ENCODE measurements around the gene CCDC33. TPM values are rescaled to one million over a fixed set of nuclear protein-coding genes. Genes with fewer than 3 reads are reported as not detected.

The CCDC33 gene
- total and polyA plus RNA-seq, 2 experiments from 2014 or later, result not detected

- Histone ChIP-seq H3K4me2 (ENCODE audit: unreplicated experiment) (no peak overlapping the region), H3K9me3 (ENCODE audit: low read depth) (no peaks in the 10 kb centered on the region), H3K9ac (no peak overlapping the region), H3F3A (ENCODE audit: insufficient read depth) (no peaks in the 10 kb centered on the region; the same call in 1 of the 2 replicates), H3K27me3 (replicated peaks; ENCODE audit: insufficient read depth) (no peaks in the 10 kb centered on the region), H4K20me1 (ENCODE audit: insufficient read depth) (no peaks in the 10 kb centered on the region), H2AFZ (no peak overlapping the region), H3K4me1 (ENCODE audit: insufficient read depth) (0 out of 2 replicates have a peak, but pooled peaks cover 5% of the 10 kb centered on the region), H3K9me2 (ENCODE audit: insufficient read depth) (no peaks in the 10 kb centered on the region), H3K27ac (no peak overlapping the region), H3K36me3 (ENCODE audit: low read depth) (no peaks in the 10 kb centered on the region), H3K79me2 (ENCODE audit: insufficient read depth) (no peaks in the 10 kb centered on the region), H3K4me3 (no peak overlapping the region)
- no peak for TF ChIP-seq EZH2phosphoT487 (IDR thresholded peaks at IDR 0.05; ENCODE audit: insufficient read depth, low read depth)
- no peak for TF ChIP-seq EZH2 (IDR thresholded peaks at IDR 0.05; ENCODE audit: insufficient read depth, poor library complexity, severe bottlenecking)
- WGBS, 2 experiments (ENCODE audit: low coverage in 1 of 2, low lambda C conversion rate in 2 of 2, missing lambda C conversion rate in 2 of 2), result 88 to 92% methylated on average over 1 of the region's 1 CpG
- no peak for DNase-seq
- in situ Hi-C loops (cut with MboI), result no loop called here
Measured at GRCh38 chr15:74362482-74362881, 126.4 kb downstream of the CCDC33 start.

- no peaks in the 10 kb centered on the region for H3K9me3 ChIP-seq (ENCODE audit: low read depth)
- H3F3A ChIP-seq (ENCODE audit: insufficient read depth), result no peaks in the 10 kb centered on the region; the same call in 1 of the 2 replicates
- DNase-seq, result no peak
- 0 out of 2 replicates have a peak, but pooled peaks cover 5% of the 10 kb centered on the region for H3K4me1 ChIP-seq (ENCODE audit: insufficient read depth)
- H3K36me3 ChIP-seq (ENCODE audit: low read depth), result no peaks in the 10 kb centered on the region
- H3K4me2 ChIP-seq (ENCODE audit: unreplicated experiment), result peak overlapping the region; percentile 80
- H3K79me2 ChIP-seq (ENCODE audit: insufficient read depth), result no peaks in the 10 kb centered on the region
- peak overlapping the region; percentile 75 for H3K4me3 ChIP-seq
- H3K9ac ChIP-seq, result peak overlapping the region; percentile 87
- in situ Hi-C loops (cut with MboI), result no loop called here
- no peaks in the 10 kb centered on the region for H3K27me3 ChIP-seq (replicated peaks; ENCODE audit: insufficient read depth)
- TF ChIP-seq EZH2 (IDR thresholded peaks at IDR 0.05; ENCODE audit: insufficient read depth, poor library complexity, severe bottlenecking) (no peak), EZH2phosphoT487 (IDR thresholded peaks at IDR 0.05; ENCODE audit: insufficient read depth, low read depth) (no peak)
- peak overlapping the region; percentile 98 for H2AFZ ChIP-seq
- no peaks in the 10 kb centered on the region for H3K9me2 ChIP-seq (ENCODE audit: insufficient read depth)
- H3K27ac ChIP-seq, result no peak overlapping the region
- no peaks in the 10 kb centered on the region for H4K20me1 ChIP-seq (ENCODE audit: insufficient read depth)
- WGBS, 2 experiments (ENCODE audit: low coverage in 1 of 2, low lambda C conversion rate in 2 of 2, missing lambda C conversion rate in 2 of 2), result 47 to 73% methylated on average over 7 to 12 of the region's 12 CpGs
Measured at GRCh38 chr15:74364936-74365597, 128.9 kb downstream of the CCDC33 start.

GRCh38 chr15:74365598-74366445 is 129.7 kb downstream of the CCDC33 start:
- Histone ChIP-seq H3K4me1 (ENCODE audit: insufficient read depth) (0 out of 2 replicates have a peak, but pooled peaks cover 3% of the 10 kb centered on the region), H4K20me1 (ENCODE audit: insufficient read depth) (no peaks in the 10 kb centered on the region), H3F3A (ENCODE audit: insufficient read depth) (no peaks in the 10 kb centered on the region; the same call in 1 of the 2 replicates), H3K9me3 (ENCODE audit: low read depth) (no peaks in the 10 kb centered on the region), H3K4me2 (ENCODE audit: unreplicated experiment) (peak overlapping the region; percentile 80), H3K9ac (peak overlapping the region; percentile 87), H3K79me2 (ENCODE audit: insufficient read depth) (no peaks in the 10 kb centered on the region), H3K36me3 (ENCODE audit: low read depth) (no peaks in the 10 kb centered on the region), H3K27me3 (replicated peaks; ENCODE audit: insufficient read depth) (no peaks in the 10 kb centered on the region), H3K4me3 (peak overlapping the region; percentile 75), H3K9me2 (ENCODE audit: insufficient read depth) (no peaks in the 10 kb centered on the region), H2AFZ (peak overlapping the region; percentile 98), H3K27ac (no peak overlapping the region)
- TF ChIP-seq EZH2 (IDR thresholded peaks at IDR 0.05; ENCODE audit: insufficient read depth, poor library complexity, severe bottlenecking) (no peak), EZH2phosphoT487 (IDR thresholded peaks at IDR 0.05; ENCODE audit: insufficient read depth, low read depth) (no peak)
- DNase-seq, result peak; percentile 88
- WGBS, 2 experiments (ENCODE audit: low coverage in 1 of 2, low lambda C conversion rate in 2 of 2, missing lambda C conversion rate in 2 of 2), result 4 to 5% methylated on average over 68 to 75 of the region's 75 CpGs
- in situ Hi-C loops (cut with MboI), result no loop called here

- DNase-seq, result no peak
- no peaks in the 10 kb centered on the region for H4K20me1 ChIP-seq (ENCODE audit: insufficient read depth)
- H3K4me1 ChIP-seq (ENCODE audit: insufficient read depth), result no peaks in the 10 kb centered on the region
- no peaks in the 10 kb centered on the region for H3K9me2 ChIP-seq (ENCODE audit: insufficient read depth)
- H3K9ac ChIP-seq, result no peak within 1 kb of the TSS
- H3K36me3 ChIP-seq (ENCODE audit: low read depth), result no peaks in the 10 kb centered on the region
- no peaks in the 10 kb centered on the region for H3K79me2 ChIP-seq (ENCODE audit: insufficient read depth)
- no peak within 1 kb of the TSS for H2AFZ ChIP-seq
- H3K4me3 ChIP-seq, result no peak within 1 kb of the TSS
- H3K27ac ChIP-seq, result no peak within 1 kb of the TSS
- WGBS, 2 experiments (ENCODE audit: low coverage in 1 of 2, low lambda C conversion rate in 2 of 2, missing lambda C conversion rate in 2 of 2), result 91 to 92% methylated on average over 12 of the region's 12 CpGs
- TF ChIP-seq EZH2 (IDR thresholded peaks at IDR 0.05; ENCODE audit: insufficient read depth, poor library complexity, severe bottlenecking) (no peak), EZH2phosphoT487 (IDR thresholded peaks at IDR 0.05; ENCODE audit: insufficient read depth, low read depth) (no peak)
- H3K4me2 ChIP-seq (ENCODE audit: unreplicated experiment), result peak within 1 kb of the TSS; percentile 80
- H3K27me3 ChIP-seq (replicated peaks; ENCODE audit: insufficient read depth), result no peaks in the 10 kb centered on the region
- no peaks in the 10 kb centered on the region for H3K9me3 ChIP-seq (ENCODE audit: low read depth)
- no peaks in the 10 kb centered on the region for H3F3A ChIP-seq (ENCODE audit: insufficient read depth)
- in situ Hi-C loops (cut with MboI), result no loop called here
Measured at GRCh38 chr15:74367296-74367854, 131.2 kb downstream of the CCDC33 start, which contains the start of gene CYP11A1. Gene CYP11A1 (minus strand): TSS chr15:74367646. CDS start chr15:74367585, 61 bp downstream.
